ENCODE data around the gene ADAMTSL4. TPM values are rescaled to one million over a fixed set of nuclear protein-coding genes. Genes with fewer than 3 reads are reported as not detected.

The ADAMTSL4 gene
- total and polyA plus RNA-seq, 9 of the 15 experiments (the other 6 are each of a cell fraction or from before 2014, with no cell fraction given): 12.7 to 212 (median 35.6) TPM

GRCh38 chr1:150576367-150576711, 27.1 kb downstream of the ADAMTSL4 start:
- Histone ChIP-seq H3K9me3 (replicated peaks; ENCODE audit: control insufficient read depth, insufficient read depth, low read depth, low read length) (no peaks in the 10 kb centered on the region), H4K20me1 (replicated peaks; ENCODE audit: control insufficient read depth, insufficient read depth, low read length) (peaks cover 51% of the 10 kb centered on the region), H3K4me2 (ENCODE audit: insufficient read depth, low read length) (peak overlapping the region; percentile 97), H3K27ac (ENCODE audit: extremely low read depth, low read depth, low read length) (no peak overlapping the region; the same call in 1 of the 3 replicates), H3K79me2 (ENCODE audit: control insufficient read depth, insufficient read depth, low read length) (peaks cover 74% of the 10 kb centered on the region), H3K9ac (ENCODE audit: insufficient read depth in 1 of 2, low read depth in 2 of 2, low read length in 2 of 2) (peak overlapping the region in 1 of 2 experiments; percentile 97; a peak in 3 of 4 replicates), H3K4me1 (replicated peaks in 1 of 2; ENCODE audit: control insufficient read depth in 2 of 2, insufficient read depth in 2 of 2, low read length in 2 of 2) (peaks cover 10 to 19% of the 10 kb centered on the region in 2 experiments; a peak in 4 of 5 replicates), H2AFZ (ENCODE audit: low read depth, low read length) (no peak overlapping the region), H3K27me3 (ENCODE audit: control insufficient read depth in 2 of 2, insufficient read depth in 2 of 2, low read length in 2 of 2) (no peaks in the 10 kb centered on the region), H3K9me1 (ENCODE audit: control insufficient read depth, insufficient read depth, low read length) (no peaks in the 10 kb centered on the region), H3K4me3 (peak overlapping the region; percentile 98), H3K36me3 (ENCODE audit: control insufficient read depth, insufficient read depth, low read length) (peaks cover 65% of the 10 kb centered on the region)
- no TSS peak for BruUV-seq (replicated peaks)
- no peak for ATAC-seq
- CTCF ChIA-PET (ENCODE audit: low intra/inter-chr PET ratio): interaction anchor here (1.1 kb wide), 1 partner anchor 43 kb away, joined by 4 read pairs; no protein-coding TSS in a partner anchor
- TF ChIP-seq GATAD2B (IDR thresholded peaks at IDR 0.05; ENCODE audit: borderline replicate concordance) (0 out of 2 replicates have a peak, but pooled peaks have one; percentile 31), CCNT2 (IDR thresholded peaks at IDR 0.05; ENCODE audit: borderline replicate concordance, extremely low read depth, insufficient read length, low read depth, low read length) (no peak), SMARCA4 (IDR thresholded peaks at IDR 0.05) (0 out of 2 replicates have a peak, but pooled peaks have one; percentile 11), ZNF76 (CRISPR knock-in tag; IDR thresholded peaks at IDR 0.05; ENCODE audit: borderline replicate concordance) (no peak), CEBPG (CRISPR knock-in tag; IDR thresholded peaks at IDR 0.05) (no peak), CEBPG (tag; conservative IDR thresholded peaks at IDR 0.05 in 1 of 2, IDR thresholded peaks at IDR 0.05 in 1 of 2) (0 out of 4 replicates have a peak, but pooled peaks of 1 of the 2 experiments have one; percentile 1), CEBPB (tag; IDR thresholded peaks at IDR 0.05) (peak; percentile 25), SMARCC2 (IDR thresholded peaks at IDR 0.05; ENCODE audit: low read depth) (0 out of 2 replicates have a peak, but pooled peaks have one; percentile 31), SRSF7 (optimal IDR thresholded peaks at IDR 0.05; ENCODE audit: low read depth, low read length) (no peak)
- WGBS (ENCODE audit: insufficient coverage, low coverage, missing lambda C conversion rate): 9% methylated on average over 4 of the region's 4 CpGs
- DNase-seq (ENCODE audit: extremely low read depth in 1 of 4, low spot score in 3 of 4): no peak
- in situ Hi-C loops (cut with MboI): no loop called here
- POLR2A ChIA-PET: interaction anchor here (0.5 to 11.0 kb wide), 15 partner anchors 9 to 741 kb away, joined by 3 to 148 read pairs (median 3); partner anchors contain the start of gene ENSA
- intact Hi-C loops (cut with micrococcal nuclease): loop anchor here (5.0 kb wide), 1 partner anchor 236 kb away; no protein-coding TSS in a partner anchor
- no peak for FAIRE-seq

Data from K562 (cell line).